NAMALWA (cell line): ENCODE data around the gene ATP2C2.
"Not testable (repeated sequence)": the region's sequence is repeated elsewhere in the genome, so short reads cannot be mapped to it uniquely, and the experiment has no call there.

Experiments used
- DNase-seq: peaks from one replicate; pipeline ENCODE4 v3.0.0-alpha.2; 2015; ENCODE audit warnings: low spot score

The ATP2C2 gene

GRCh38 chr16:84367750-84368307 lies 509 bp upstream of the ATP2C2 start:
- no peak for DNase-seq

DNA sequence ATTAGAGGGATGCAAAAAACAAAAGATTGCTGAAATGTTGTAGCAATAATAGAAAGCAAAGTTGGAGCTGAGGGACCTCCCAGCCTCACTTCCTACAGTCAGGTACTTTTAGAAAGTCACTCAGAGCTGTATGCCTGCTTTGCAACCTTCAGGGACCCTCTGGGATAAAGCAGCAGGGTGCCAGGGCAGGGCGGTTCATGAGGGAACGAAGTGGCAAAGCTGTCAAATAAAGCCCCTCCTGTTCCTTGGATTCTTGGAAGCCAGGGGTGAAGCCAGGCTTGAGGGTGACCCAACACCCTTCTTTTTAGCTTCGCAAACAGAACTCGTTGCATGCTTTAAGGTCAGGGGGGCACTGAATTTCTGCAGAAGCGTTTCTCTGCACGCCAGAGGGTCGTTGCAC lies 767 bp downstream of the ATP2C2 start:
- no peak for DNase-seq

DNA sequence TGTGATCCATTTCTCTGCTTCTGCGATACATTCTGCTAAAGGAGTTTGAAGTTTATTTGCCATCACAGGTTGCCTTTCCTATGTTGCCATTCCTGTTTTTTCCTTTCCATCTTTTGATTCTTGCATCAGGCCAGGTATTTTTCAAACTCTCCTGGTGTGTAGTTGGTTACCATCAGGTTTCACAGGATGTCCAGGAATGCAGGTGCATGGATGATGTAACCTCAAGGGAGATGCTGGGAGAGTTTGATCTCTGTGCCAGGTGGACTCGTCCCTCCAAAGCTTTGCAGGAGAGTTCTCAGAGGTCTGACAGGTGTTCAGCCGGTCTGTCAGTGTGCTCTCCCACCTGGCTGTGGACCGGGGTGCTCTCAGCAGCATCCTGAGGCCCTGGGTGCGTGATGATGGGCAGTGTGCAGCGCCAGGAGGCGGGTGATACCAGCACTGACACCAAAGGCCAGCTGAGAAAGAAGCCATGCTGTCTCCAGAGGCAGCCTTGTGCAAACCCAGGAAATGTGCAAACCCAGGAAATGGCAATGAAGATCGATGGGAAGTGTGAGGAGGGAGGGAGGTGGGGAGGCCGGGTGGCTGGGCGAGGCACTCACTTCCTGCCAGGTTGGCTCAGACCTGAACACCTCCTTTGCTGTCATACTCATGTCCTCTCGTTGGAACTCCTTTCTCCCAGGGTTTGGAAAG lies 1.7 kb downstream of the ATP2C2 start:
- no peak for DNase-seq

GRCh38 chr16:84370723-84371552 lies 2.6 kb downstream of the ATP2C2 start:
- DNase-seq = no peak

GRCh38 chr16:84371553-84371865 lies 3.2 kb downstream of the ATP2C2 start:
- no peak for DNase-seq

GRCh38 chr16:84373907-84374489 lies 5.7 kb downstream of the ATP2C2 start:
- no peak for DNase-seq

DNA sequence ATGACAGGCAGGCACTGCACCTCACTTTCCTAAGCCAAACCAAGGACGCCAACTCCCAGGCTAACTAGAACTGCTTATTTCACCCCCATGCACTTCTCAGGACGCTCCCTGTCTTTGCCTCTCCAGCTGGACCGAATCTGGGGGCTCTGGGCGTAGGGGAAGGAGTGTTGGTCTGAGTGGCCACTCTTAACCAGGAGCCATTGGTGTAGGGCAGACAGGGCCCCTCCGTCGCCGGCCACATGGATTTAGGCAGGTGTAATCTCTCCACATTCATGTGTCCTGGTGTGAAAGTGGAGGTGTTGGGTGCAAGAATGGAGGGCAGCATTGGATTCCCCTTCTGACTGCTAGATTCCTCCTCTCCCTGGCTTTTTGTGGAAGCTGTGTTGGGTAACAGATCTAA lies 9.8 kb downstream of the ATP2C2 start:
- no peak for DNase-seq

DNA sequence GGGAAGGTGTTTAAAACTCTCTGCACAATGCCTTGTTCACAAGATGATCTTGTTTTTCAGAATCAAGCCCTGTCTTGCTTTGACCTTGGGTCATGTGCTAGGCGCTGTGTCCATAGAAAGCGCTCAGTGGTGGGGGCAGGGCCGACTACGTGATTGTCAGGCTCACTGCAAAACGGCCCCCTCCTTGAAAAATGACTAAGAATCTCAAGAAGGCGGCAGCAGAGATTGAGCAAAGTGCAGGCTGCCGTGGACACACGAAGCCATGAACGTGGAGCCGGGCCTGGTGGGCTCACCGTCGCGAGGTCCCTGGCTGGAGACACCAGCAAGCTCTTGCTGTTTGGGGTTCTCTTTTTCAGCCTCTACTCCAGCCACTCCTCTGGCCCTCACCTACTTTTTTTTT lies 10.2 kb downstream of the ATP2C2 start:
- no peak for DNase-seq

DNA sequence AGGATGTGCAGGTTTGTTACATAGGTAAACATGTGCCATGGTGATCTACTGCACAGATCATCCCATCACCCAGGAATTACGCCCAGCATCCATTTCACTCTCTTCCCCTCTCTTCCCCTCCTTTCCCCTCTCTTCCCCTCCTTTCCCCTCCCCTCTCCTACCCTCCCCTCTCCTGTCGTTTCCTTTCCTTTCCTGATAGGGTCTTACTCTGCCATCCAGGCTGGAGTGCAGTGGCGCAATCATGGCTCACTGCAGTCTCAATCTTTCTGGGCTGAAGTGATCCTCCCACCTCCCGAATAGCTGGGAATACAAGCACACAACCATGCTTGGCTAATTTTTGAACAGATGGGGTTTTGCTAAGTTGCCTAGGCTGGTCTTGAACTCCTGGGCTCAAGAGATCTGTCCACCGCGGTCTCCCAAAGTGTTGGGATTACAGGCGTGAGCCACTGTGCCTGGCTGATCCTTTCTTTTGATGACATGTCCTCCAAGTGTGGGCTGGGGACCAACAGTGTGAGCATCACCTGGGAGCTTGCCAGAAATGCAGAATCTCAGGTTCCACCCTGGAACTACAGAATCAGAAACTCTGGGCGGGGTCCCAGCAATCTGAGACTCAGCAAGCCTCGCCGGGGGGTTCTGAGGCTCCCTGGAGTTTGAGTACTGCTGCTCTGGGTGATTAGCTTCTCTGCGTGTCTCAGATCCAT lies 10.8 kb downstream of the ATP2C2 start:
- no peak for DNase-seq

GRCh38 chr16:84379709-84380362 lies 11.5 kb downstream of the ATP2C2 start:
- DNase-seq = no peak

DNA sequence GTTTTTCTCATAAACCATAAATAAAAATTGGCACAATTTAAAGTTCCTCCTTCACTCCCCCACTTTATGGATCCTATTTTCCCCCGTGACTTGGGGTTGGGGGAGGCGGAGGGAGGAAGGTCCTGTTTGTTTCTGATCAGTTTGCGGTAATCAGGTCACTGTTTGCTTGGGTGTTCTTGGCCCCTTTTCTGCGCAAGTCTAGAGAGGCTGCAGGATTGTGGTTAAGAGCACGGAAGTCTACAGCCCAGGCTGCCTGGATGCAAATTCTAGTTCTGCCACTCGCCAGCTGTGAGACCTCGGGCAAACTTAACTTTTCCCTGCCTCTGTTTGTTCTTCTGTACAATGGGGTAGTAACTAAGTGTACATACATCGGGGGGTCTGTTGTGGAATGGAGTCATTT lies 12.1 kb downstream of the ATP2C2 start:
- DNase-seq = peak; percentile 65

DNA sequence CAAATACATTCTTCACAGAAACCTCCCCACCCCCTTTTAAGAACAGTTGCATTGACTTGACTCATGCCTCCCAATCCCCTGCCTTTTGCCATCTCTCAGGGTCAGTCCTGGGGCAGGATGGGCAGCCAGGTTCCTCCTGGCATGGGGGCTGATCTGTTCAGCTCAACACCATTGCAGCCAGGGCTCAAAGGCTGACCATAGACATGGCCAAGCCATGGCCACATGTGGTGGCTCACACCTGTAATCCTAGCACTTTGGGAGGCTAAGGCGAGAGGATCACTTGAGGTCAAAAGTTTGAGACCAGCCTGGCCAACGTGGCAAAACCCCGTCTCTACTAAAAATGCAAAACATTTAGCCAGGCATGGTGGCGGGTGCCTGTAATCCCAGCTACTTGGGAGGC lies 14.1 kb downstream of the ATP2C2 start:
- DNase-seq = no peak

DNA sequence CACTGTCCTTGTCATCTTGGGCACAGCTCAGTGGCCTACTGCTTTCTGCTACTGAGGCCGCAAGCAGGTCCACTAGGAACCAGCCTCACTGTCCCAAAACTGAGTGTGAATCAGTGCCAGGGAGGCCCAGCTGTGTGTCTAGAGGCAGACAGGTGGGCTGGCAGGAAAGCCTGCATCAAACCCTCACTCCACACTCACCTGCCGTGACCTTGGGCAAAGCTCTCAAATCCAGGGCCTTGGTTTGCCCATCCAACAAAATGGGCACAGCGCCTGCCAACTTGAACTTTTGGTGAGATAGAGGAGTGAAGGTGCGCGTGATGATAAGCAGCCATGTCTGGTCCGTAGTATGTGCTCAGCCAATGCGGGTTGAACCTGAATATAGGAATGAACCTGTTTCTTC lies 14.8 kb downstream of the ATP2C2 start:
- DNase-seq = no peak

DNA sequence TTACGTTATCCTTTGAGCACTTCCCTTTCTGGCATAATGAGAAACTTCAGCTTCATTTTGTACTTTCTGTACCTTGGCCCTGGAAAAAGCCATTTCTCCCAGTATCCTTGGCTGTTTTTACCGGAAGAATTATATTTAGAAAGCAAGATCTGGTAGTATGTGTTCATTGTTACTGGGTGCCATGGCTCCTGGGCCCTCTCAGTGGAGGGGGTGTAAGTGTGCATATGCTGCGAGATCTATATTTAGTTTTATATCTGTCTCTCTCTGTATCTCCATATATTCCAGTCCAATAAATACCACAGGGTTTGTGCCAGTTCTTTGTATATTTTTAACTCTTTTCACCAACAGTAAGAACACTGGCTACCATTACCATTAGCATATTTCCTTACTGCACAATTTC lies 17.7 kb downstream of the ATP2C2 start:
- DNase-seq = no peak

DNA sequence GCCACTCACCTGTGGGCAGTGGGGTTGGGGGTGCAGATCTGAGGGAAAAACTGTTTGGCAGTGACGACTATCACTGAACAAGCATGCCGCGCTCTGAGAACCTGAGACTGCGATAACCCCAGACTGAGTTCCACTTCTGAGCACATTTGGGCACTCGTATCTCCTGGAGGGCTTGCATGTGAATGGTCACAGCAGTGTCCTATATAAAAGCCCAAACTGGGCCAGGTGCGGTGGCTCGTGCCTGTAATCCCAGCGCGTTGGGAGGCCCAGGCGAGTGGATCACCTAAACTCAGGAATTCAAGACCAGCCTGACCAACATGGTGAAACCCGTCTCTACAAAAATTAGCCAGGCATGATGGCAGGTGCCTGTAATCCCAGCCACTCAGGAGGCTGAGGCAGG lies 18.7 kb downstream of the ATP2C2 start:
- DNase-seq = no peak

- no peak for DNase-seq
Observed at GRCh38 chr16:84390131-84390785, 21.9 kb downstream of the ATP2C2 start.

- no peak for DNase-seq
Observed at GRCh38 chr16:84391151-84392030, 23.1 kb downstream of the ATP2C2 start.

- DNase-seq = no peak
Observed at GRCh38 chr16:84392031-84392360, 23.7 kb downstream of the ATP2C2 start.

GRCh38 chr16:84396082-84396481 lies 27.7 kb downstream of the ATP2C2 start:
- not testable (repeated sequence) for DNase-seq

DNA sequence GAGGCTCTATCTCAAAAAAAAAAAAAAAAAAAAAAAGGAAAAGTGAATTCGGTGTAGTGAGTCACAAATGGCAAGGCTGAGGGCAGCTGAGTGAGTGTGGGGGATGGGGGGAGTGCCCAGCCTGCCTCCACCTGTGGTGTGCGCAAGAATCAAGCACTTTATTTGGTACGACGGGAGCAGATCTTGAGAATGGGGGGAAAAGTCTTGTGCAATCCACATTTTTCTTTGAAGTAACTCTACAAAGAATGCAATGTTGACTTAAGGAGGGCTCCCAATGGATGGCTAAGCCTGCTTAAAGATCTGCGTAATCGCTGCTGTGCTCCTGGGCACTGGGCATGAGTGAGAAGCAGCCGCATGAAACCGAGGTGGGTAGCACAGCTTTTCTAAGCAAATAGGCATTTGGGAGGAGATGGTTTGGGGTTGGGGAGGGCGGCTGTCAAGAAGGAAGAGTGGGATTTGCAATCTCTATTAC lies 28.2 kb downstream of the ATP2C2 start:
- no peak for DNase-seq
